T-helper 17 cell (primary cell): ENCODE data around the gene GLIS1. TPM values are rescaled to one million over a fixed set of nuclear protein-coding genes. Genes with fewer than 3 reads are reported as not detected.

Source experiments
- ATAC-seq: fragments of 150-1000 bp; cut with Tn5 transposase; 2 replicates; pipeline ENCODE4 v1.10.0; 2021; ENCODE audit warnings: mild to moderate bottlenecking, moderate library complexity
- DNase-seq, 3 donors: peaks; one replicate each; pipeline versions ENCODE4 v3.0.0 to v3.0.0-alpha.2; 2020 to 2021
- H3K9me3 ChIP-seq: one replicate; pipeline ENCODE4 v1.7.0; 2013; ENCODE audit warnings: low read length, mild to moderate bottlenecking; ENCODE audit not compliant: control insufficient read depth, poor library complexity, severe bottlenecking
- H3K27ac Mint-ChIP-seq: one replicate; pipeline ENCODE4 v1.8.0; 2022; ENCODE audit warnings: mild to moderate bottlenecking, moderate library complexity, mixed read lengths
- H3K27me3 Mint-ChIP-seq: one replicate; pipeline ENCODE4 v1.8.0; 2022; ENCODE audit warnings: mixed read lengths
- H3K36me3 Mint-ChIP-seq: one replicate; pipeline ENCODE4 v1.8.0; 2022; ENCODE audit warnings: low read depth, mixed read lengths
- H3K4me1 Mint-ChIP-seq: one replicate; pipeline ENCODE4 v1.8.0; 2022; ENCODE audit warnings: mild to moderate bottlenecking, mixed read lengths
- H3K4me3 Mint-ChIP-seq: one replicate; pipeline ENCODE4 v1.8.0; 2022; ENCODE audit warnings: mild to moderate bottlenecking, moderate library complexity, mixed read lengths
- total RNA-seq, 4 donors: library from RNA in 2 of 4; stranded (reverse) in 2 of 4; gene quantifications; one replicate each; pipeline ENCODE4 v1.2.3 and lab custom pipeline; 2022 to 2026

Gene GLIS1
- total RNA-seq, 2 donors from 2014 or later = not detected

GRCh38 chr1:53604291-53604919 is 134.6 kb downstream of the GLIS1 start:
- Mint-ChIP-seq H3K27me3 (no peaks in the 10 kb centered on the region), H3K4me1 (no peaks in the 10 kb centered on the region), H3K36me3 (no peaks in the 10 kb centered on the region), H3K27ac (no peak overlapping the region), H3K4me3 (no peak overlapping the region)
- no peaks in the 10 kb centered on the region for H3K9me3 ChIP-seq
- ATAC-seq (no peak), DNase-seq (no peak)

GRCh38 chr1:53603431-53603830 is 135.5 kb downstream of the GLIS1 start:
- ATAC-seq (no peak), DNase-seq (no peak)
- H3K27me3 Mint-ChIP-seq = no peaks in the 10 kb centered on the region
- no peak overlapping the region for H3K4me3 Mint-ChIP-seq
- no peaks in the 10 kb centered on the region for H3K36me3 Mint-ChIP-seq
- no peaks in the 10 kb centered on the region for H3K4me1 Mint-ChIP-seq
- no peaks in the 10 kb centered on the region for H3K9me3 ChIP-seq
- H3K27ac Mint-ChIP-seq = no peak overlapping the region

- Mint-ChIP-seq H3K27ac (no peak overlapping the region), H3K27me3 (no peaks in the 10 kb centered on the region), H3K36me3 (no peaks in the 10 kb centered on the region), H3K4me1 (no peaks in the 10 kb centered on the region), H3K4me3 (no peak overlapping the region)
- no peak for DNase-seq
- ATAC-seq = no peak
- H3K9me3 ChIP-seq = no peaks in the 10 kb centered on the region
Observed at GRCh38 chr1:53601867-53602775, 136.8 kb downstream of the GLIS1 start.

- no peaks in the 10 kb centered on the region for H3K9me3 ChIP-seq
- Mint-ChIP-seq H3K4me3 (no peak overlapping the region), H3K4me1 (no peaks in the 10 kb centered on the region), H3K27me3 (no peaks in the 10 kb centered on the region), H3K36me3 (no peaks in the 10 kb centered on the region), H3K27ac (no peak overlapping the region)
- ATAC-seq = no peak
- no peak for DNase-seq
Observed at GRCh38 chr1:53601031-53601745, 137.8 kb downstream of the GLIS1 start.

- Mint-ChIP-seq H3K4me1 (no peaks in the 10 kb centered on the region), H3K4me3 (no peak overlapping the region), H3K27me3 (no peaks in the 10 kb centered on the region), H3K27ac (no peak overlapping the region), H3K36me3 (no peaks in the 10 kb centered on the region)
- H3K9me3 ChIP-seq = no peaks in the 10 kb centered on the region
- no peak for ATAC-seq
- DNase-seq = no peak
Observed at GRCh38 chr1:53600561-53600960, 138.4 kb downstream of the GLIS1 start.

GRCh38 chr1:53600001-53600400 is 139.0 kb downstream of the GLIS1 start:
- Mint-ChIP-seq H3K27me3 (no peaks in the 10 kb centered on the region), H3K27ac (no peak overlapping the region), H3K36me3 (peaks cover under 1% of the 10 kb centered on the region), H3K4me1 (no peaks in the 10 kb centered on the region), H3K4me3 (no peak overlapping the region)
- H3K9me3 ChIP-seq = no peaks in the 10 kb centered on the region
- ATAC-seq (no peak), DNase-seq (no peak)

- Mint-ChIP-seq H3K4me3 (no peak overlapping the region), H3K4me1 (no peaks in the 10 kb centered on the region), H3K27ac (no peak overlapping the region), H3K36me3 (peaks cover 3% of the 10 kb centered on the region), H3K27me3 (no peaks in the 10 kb centered on the region)
- H3K9me3 ChIP-seq = no peaks in the 10 kb centered on the region
- no peak for DNase-seq
- no peak for ATAC-seq
Observed at GRCh38 chr1:53599481-53599880, 139.5 kb downstream of the GLIS1 start.

GRCh38 chr1:53598966-53599365 is 140.0 kb downstream of the GLIS1 start:
- Mint-ChIP-seq H3K27ac (no peak overlapping the region), H3K4me3 (no peak overlapping the region), H3K36me3 (peaks cover 3% of the 10 kb centered on the region), H3K4me1 (no peaks in the 10 kb centered on the region), H3K27me3 (no peaks in the 10 kb centered on the region)
- no peak for DNase-seq
- ATAC-seq = no peak
- no peaks in the 10 kb centered on the region for H3K9me3 ChIP-seq

GRCh38 chr1:53595906-53596305 is 143.1 kb downstream of the GLIS1 start:
- Mint-ChIP-seq H3K4me3 (no peak overlapping the region), H3K27me3 (no peaks in the 10 kb centered on the region), H3K27ac (no peak overlapping the region), H3K36me3 (peaks cover 3% of the 10 kb centered on the region), H3K4me1 (peaks cover 2% of the 10 kb centered on the region)
- no peaks in the 10 kb centered on the region for H3K9me3 ChIP-seq
- DNase-seq (no peak), ATAC-seq (no peak)

GRCh38 chr1:53594391-53595180 is 144.4 kb downstream of the GLIS1 start:
- Mint-ChIP-seq H3K4me1 (peaks cover 3% of the 10 kb centered on the region), H3K27ac (no peak overlapping the region), H3K36me3 (peaks cover 3% of the 10 kb centered on the region), H3K27me3 (no peaks in the 10 kb centered on the region), H3K4me3 (no peak overlapping the region)
- ATAC-seq (no peak), DNase-seq (no peak)
- no peaks in the 10 kb centered on the region for H3K9me3 ChIP-seq

GRCh38 chr1:53593758-53594380 is 145.1 kb downstream of the GLIS1 start:
- H3K36me3 Mint-ChIP-seq = peaks cover 3% of the 10 kb centered on the region
- no peak overlapping the region for H3K27ac Mint-ChIP-seq
- ATAC-seq = no peak
- no peaks in the 10 kb centered on the region for H3K9me3 ChIP-seq
- H3K27me3 Mint-ChIP-seq = no peaks in the 10 kb centered on the region
- H3K4me3 Mint-ChIP-seq = no peak overlapping the region
- H3K4me1 Mint-ChIP-seq = peaks cover 3% of the 10 kb centered on the region
- no peak for DNase-seq

- peaks cover 3% of the 10 kb centered on the region for H3K4me1 Mint-ChIP-seq
- no peak overlapping the region for H3K4me3 Mint-ChIP-seq
- H3K9me3 ChIP-seq = no peaks in the 10 kb centered on the region
- H3K27ac Mint-ChIP-seq = no peak overlapping the region
- peaks cover 5% of the 10 kb centered on the region for H3K27me3 Mint-ChIP-seq
- peaks cover 3% of the 10 kb centered on the region for H3K36me3 Mint-ChIP-seq
- DNase-seq (no peak), ATAC-seq (no peak)
Observed at GRCh38 chr1:53592985-53593757, 145.8 kb downstream of the GLIS1 start.
